CD14-positive monocyte (primary cell): ENCODE measurements around the gene FGD1. TPM values are rescaled to one million over a fixed set of nuclear protein-coding genes. Genes with fewer than 3 reads are reported as not detected.

Experiments
- DNase-seq, 3 donors: peaks; one replicate each; pipeline ENCODE4 v3.0.0-alpha.2; 2011 to 2022
- H2AFZ ChIP-seq: 2 replicates; pipeline ENCODE4 v1.6.0; 2012; ENCODE audit warnings: mild to moderate bottlenecking, low read depth, low read length, inconsistent platforms; ENCODE audit not compliant: insufficient read depth, poor library complexity, severe bottlenecking
- H3K27ac ChIP-seq, 2 donors: 1 replicate in 1 of 2; 2 replicates in 1 of 2; pipeline ENCODE4 v1.5.1; 2012 to 2013; ENCODE audit warnings: low read length in 2 of 2, control low read depth in 1 of 2, inconsistent platforms in 1 of 2, low read depth in 1 of 2, mild to moderate bottlenecking in 1 of 2
- H3K27me3 ChIP-seq, 2 donors: one replicate each; pipeline versions ENCODE4 v1.6.0 to v1.6.1; 2011 to 2013; ENCODE audit warnings: low read length in 2 of 2; ENCODE audit not compliant: control insufficient read depth in 2 of 2, insufficient read depth in 2 of 2
- H3K36me3 ChIP-seq, 2 donors: replicated peaks in 1 of 2; 1 replicate in 1 of 2; 2 replicates in 1 of 2; pipeline versions ENCODE4 v1.5.1 to v1.6.1; 2012 to 2013; ENCODE audit warnings: low read length in 2 of 2, control low read depth in 1 of 2, inconsistent platforms in 1 of 2, mild to moderate bottlenecking in 1 of 2; ENCODE audit not compliant: insufficient read depth in 2 of 2, control insufficient read depth in 1 of 2
- H3K4me1 ChIP-seq, 2 donors: 1 replicate in 1 of 2; 2 replicates in 1 of 2; pipeline versions ENCODE4 v1.5.1 to v1.6.1; 2012 to 2013; ENCODE audit warnings: low read length in 2 of 2, control low read depth in 1 of 2, inconsistent platforms in 1 of 2, mild to moderate bottlenecking in 1 of 2, moderate library complexity in 1 of 2; ENCODE audit not compliant: insufficient read depth in 2 of 2, control insufficient read depth in 1 of 2
- H3K4me2 ChIP-seq: replicated peaks from 2 replicates; pipeline ENCODE3; 2012; ENCODE audit warnings: low read length, moderate library complexity, mild to moderate bottlenecking; ENCODE audit not compliant: poor library complexity, severe bottlenecking; ENCODE audit errors: extremely low read depth
- H3K4me3 ChIP-seq, 3 experiments: fragments of 200-600 bp in 1 of 3; sonication (generic) in 1 of 3; replicated peaks in 1 of 3; 1 replicate in 2 of 3; 2 replicates in 1 of 3; pipeline ENCODE4 v1.5.1; 2011 to 2013; ENCODE audit warnings: low read length in 3 of 3, mild to moderate bottlenecking in 3 of 3, control low read depth in 2 of 3, low read depth in 2 of 3, inconsistent platforms in 1 of 3, moderate library complexity in 1 of 3
- H3K79me2 ChIP-seq: 2 replicates; pipeline ENCODE4 v1.6.0; 2012; ENCODE audit warnings: mild to moderate bottlenecking, control low read depth, inconsistent platforms, low read length, moderate library complexity; ENCODE audit not compliant: insufficient read depth
- H3K9ac ChIP-seq: 2 replicates; pipeline ENCODE4 v1.6.0; 2017; ENCODE audit warnings: low read length, mild to moderate bottlenecking; ENCODE audit not compliant: insufficient read depth, poor library complexity, severe bottlenecking
- H3K9me3 ChIP-seq, 2 donors: replicated peaks in 1 of 2; 1 replicate in 1 of 2; 2 replicates in 1 of 2; pipeline versions ENCODE4 v1.5.1 to v1.6.1; 2012 to 2013; ENCODE audit warnings: low read length in 2 of 2, control low read depth in 1 of 2; ENCODE audit not compliant: control insufficient read depth in 1 of 2, insufficient read depth in 1 of 2
- H4K20me1 ChIP-seq: 2 replicates; pipeline ENCODE4 v1.6.0; 2012; ENCODE audit warnings: mild to moderate bottlenecking, low read length, control low read depth, moderate library complexity; ENCODE audit not compliant: insufficient read depth
- H3K27ac Mint-ChIP-seq, 7 donors: one replicate each; pipeline ENCODE4 v1.8.0; 2020; ENCODE audit warnings: mild to moderate bottlenecking in 7 of 7, mixed read lengths in 7 of 7, moderate library complexity in 6 of 7, inconsistent platforms in 2 of 7
- H3K27me3 Mint-ChIP-seq, 3 donors: one replicate each; pipeline ENCODE4 v1.8.0; 2021 to 2022; ENCODE audit warnings: low read depth in 3 of 3, mild to moderate bottlenecking in 3 of 3, mixed read lengths in 3 of 3, moderate library complexity in 3 of 3, inconsistent platforms in 1 of 3
- H3K36me3 Mint-ChIP-seq, 2 donors: one replicate each; pipeline ENCODE4 v1.8.0; 2020; ENCODE audit warnings: mixed read lengths in 2 of 2, inconsistent platforms in 1 of 2, mild to moderate bottlenecking in 1 of 2
- H3K4me1 Mint-ChIP-seq: one replicate; pipeline ENCODE4 v1.8.0; 2020; ENCODE audit warnings: mild to moderate bottlenecking, mixed read lengths
- H3K4me3 Mint-ChIP-seq, 2 donors: one replicate each; pipeline ENCODE4 v1.8.0; 2020; ENCODE audit warnings: mild to moderate bottlenecking in 2 of 2, mixed read lengths in 2 of 2, moderate library complexity in 1 of 2
- H3K9me3 Mint-ChIP-seq, 7 donors: one replicate each; pipeline ENCODE4 v1.8.0; 2020 to 2022; ENCODE audit warnings: mixed read lengths in 7 of 7, mild to moderate bottlenecking in 6 of 7, moderate library complexity in 6 of 7, inconsistent platforms in 2 of 7
- CTCF ChIP-seq: fragments of 200-600 bp; IDR thresholded peaks from one replicate; pipeline ENCODE4 v1.8.0; 2022; ENCODE audit warnings: antibody characterized with exemption, mild to moderate bottlenecking
- WGBS: methylation state at CpG from one replicate; pipeline ENCODE4 v1.1.5; 2013; ENCODE audit warnings: missing lambda C conversion rate; ENCODE audit not compliant: insufficient coverage; 5-methylcytosine and 5-hydroxymethylcytosine counted together
- intact Hi-C, 2 donors: fragments of 100-400 bp; cut with micrococcal nuclease; formaldehyde crosslinking; loops; one replicate each; pipeline versions ENCODE4 v1.15.0 to v1.15.1; 2023
- polyA plus RNA-seq, 3 donors: library from polyadenylated mRNA; depleted of rRNA in 1 of 3; unstranded in 2 of 3; stranded (reverse) in 1 of 3; fragments of 300-500 nt in 2 of 3; fragments of >200 nt in 1 of 3; fragmentation: Illumina TruSeq in 2 of 3; gene quantifications; 1 replicate in 2 of 3; 2 replicates in 1 of 3; pipeline ENCODE4 v1.2.3, GENCODE V29; 2012 to 2021

The FGD1 gene
- polyA plus RNA-seq, 3 donors: 0.05 to 0.18 TPM; not detected in 1

GRCh38 chrX:54415534-54416350 is 80.3 kb downstream of the FGD1 start:
- H3K4me1 ChIP-seq: no peaks in the 10 kb centered on the region
- peaks cover 31 to 36% (median 34%) of the 10 kb centered on the region in 3 donors for H3K27me3 Mint-ChIP-seq
- H3K9ac ChIP-seq: no peak overlapping the region
- H3K4me1 Mint-ChIP-seq: peaks cover 8% of the 10 kb centered on the region
- no peaks in the 10 kb centered on the region for H3K36me3 Mint-ChIP-seq
- H3K4me2 ChIP-seq: peak overlapping the region; percentile 45
- peaks cover 2 to 13% of the 10 kb centered on the region in 2 donors for H3K27me3 ChIP-seq
- intact Hi-C loops: no loop called here
- no peak overlapping the region for H3K27ac Mint-ChIP-seq
- no peak for DNase-seq
- no peaks in the 10 kb centered on the region for H3K79me2 ChIP-seq
- no peaks in the 10 kb centered on the region for H3K36me3 ChIP-seq
- H3K27ac ChIP-seq: no peak overlapping the region
- peak overlapping the region; percentile 31 for H2AFZ ChIP-seq
- H4K20me1 ChIP-seq: no peaks in the 10 kb centered on the region
- TF ChIP-seq CTCF: no peak
- peaks cover 0 to 10% (median 0%) of the 10 kb centered on the region in 7 donors for H3K9me3 Mint-ChIP-seq
- peak overlapping the region; percentile 20 to 49 for H3K4me3 Mint-ChIP-seq
- peak overlapping the region in 1 of 3 experiments; percentile 43 for H3K4me3 ChIP-seq
- no CpG with 5 or more reads among the region's 13 CpGs for WGBS
- no peaks in the 10 kb centered on the region for H3K9me3 ChIP-seq

- Histone ChIP-seq H3K27me3 (peaks cover 2 to 16% of the 10 kb centered on the region in 2 donors), H3K9me3 (no peaks in the 10 kb centered on the region), H3K4me3 (no peak overlapping the region), H2AFZ (no peak overlapping the region), H3K9ac (no peak overlapping the region), H3K36me3 (no peaks in the 10 kb centered on the region), H3K4me2 (no peak overlapping the region), H3K4me1 (peaks cover 2 to 7% of the 10 kb centered on the region in 2 donors), H3K27ac (no peak overlapping the region), H3K79me2 (no peaks in the 10 kb centered on the region), H4K20me1 (no peaks in the 10 kb centered on the region)
- TF ChIP-seq CTCF: no peak
- Mint-ChIP-seq H3K4me1 (peaks cover 15% of the 10 kb centered on the region), H3K4me3 (no peak overlapping the region), H3K9me3 (peaks cover 0 to 10% (median 0%) of the 10 kb centered on the region in 7 donors), H3K27ac (no peak overlapping the region), H3K36me3 (no peaks in the 10 kb centered on the region), H3K27me3 (peaks cover 23 to 35% (median 29%) of the 10 kb centered on the region in 3 donors)
- intact Hi-C loops: no loop called here
- no CpG with 5 or more reads among the region's 3 CpGs for WGBS
- DNase-seq: no peak
Measured at GRCh38 chrX:54413753-54414152, 82.3 kb downstream of the FGD1 start.
